ENCODE results near the gene KCNG2. TPM values are rescaled to one million over a fixed set of nuclear protein-coding genes. Genes with fewer than 3 reads are reported as not detected.

KCNG2 gene
- total and polyA plus RNA-seq, 2 of the 13 experiments (the other 11 are each of a cell fraction or from before 2014, with no cell fraction given), result not detected

DNA sequence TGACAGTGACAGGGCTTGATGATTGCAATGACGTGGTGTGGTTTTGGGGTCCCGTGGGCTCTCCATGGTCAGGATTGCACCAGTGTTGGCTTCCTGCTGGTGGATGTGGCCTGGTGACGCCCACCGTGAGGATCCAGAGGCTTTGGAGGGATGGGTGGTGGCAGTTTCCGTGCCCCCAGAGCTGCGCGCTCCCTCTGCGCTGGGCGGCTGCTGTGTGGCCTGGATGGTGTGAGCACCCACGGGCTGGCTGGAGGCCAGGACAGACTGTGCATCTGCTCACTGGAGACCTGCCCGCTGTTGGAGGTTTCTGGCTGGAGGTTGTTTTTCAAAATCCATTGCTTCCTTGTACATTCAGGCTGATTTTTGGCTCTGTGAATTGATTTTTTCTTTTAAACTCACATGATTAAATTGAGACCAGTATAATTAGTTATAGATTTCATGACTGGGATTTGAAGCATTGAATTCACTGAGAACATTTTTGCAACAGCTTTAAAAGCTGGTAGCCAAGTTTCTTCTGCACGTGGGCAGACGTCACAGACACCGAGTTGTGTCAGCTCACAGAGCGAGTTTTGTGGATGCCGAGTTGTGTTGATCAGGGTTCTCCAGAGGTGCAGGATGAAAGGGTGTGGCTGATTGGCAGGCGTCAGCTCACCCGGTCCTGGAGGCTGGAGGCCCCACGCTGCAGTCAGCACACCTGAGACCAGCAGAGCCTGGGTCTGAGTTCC lies 72.7 kb downstream of the KCNG2 start:
- ChIA-PET POLR2A (no interaction called here), CTCF (ENCODE audit: low intra/inter-chr PET ratio, low total read pairs) (no interaction called here)
- H4K20me1 ChIP-seq (ENCODE audit: insufficient read depth, low read length), result no peaks in the 10 kb centered on the region
- H3K36me3 ChIP-seq (replicated peaks in 1 of 2; ENCODE audit: control insufficient read depth in 1 of 2, insufficient read depth in 2 of 2, low read length in 2 of 2), result no peaks in the 10 kb centered on the region
- no peak for DNase-seq (ENCODE audit: low spot score)
- no TSS peak for BruUV-seq (replicated peaks)
- no peak overlapping the region for H3K27ac ChIP-seq (ENCODE audit: extremely low read length, insufficient read depth, low read length)
- WGBS (ENCODE audit: low lambda C conversion rate), result 24% methylated on average over 11 of the region's 19 CpGs
- no peak for FAIRE-seq
- no peak overlapping the region for H3K4me3 ChIP-seq (replicated peaks in 1 of 3; ENCODE audit: insufficient read depth in 1 of 3, low read depth in 2 of 3, low read length in 3 of 3)
- H3K4me1 ChIP-seq (ENCODE audit: insufficient read depth, low read length), result peaks cover 8% of the 10 kb centered on the region
- H3K9me3 ChIP-seq (ENCODE audit: low read length), result no peaks in the 10 kb centered on the region
- H3K4me2 ChIP-seq (ENCODE audit: low read depth, low read length), result no peak overlapping the region
- no peak for ATAC-seq
- TF ChIP-seq HCFC1 (IDR thresholded peaks at IDR 0.05; ENCODE audit: low read depth, low read length), result no peak
- 0 out of 2 replicates have a peak, but pooled peaks have one; percentile 20 for TF ChIP-seq CREB1 (IDR thresholded peaks at IDR 0.05)
- TF ChIP-seq CREB1 (CRISPR knock-in tag; IDR thresholded peaks at IDR 0.05), result no peak
- in situ Hi-C loops (cut with HindIII; ENCODE audit: extremely low pct_ligation_motif_present, low pct_unique_long_range_greater_than_20kb), result no loop called here
- H3K79me2 ChIP-seq (ENCODE audit: insufficient read depth, low read length), result no peaks in the 10 kb centered on the region
- H3K9ac ChIP-seq (ENCODE audit: insufficient read depth, low read depth, low read length), result no peak overlapping the region
- intact Hi-C loops (cut with micrococcal nuclease; ENCODE audit: unreplicated experiment), result no loop called here
- H2AFZ ChIP-seq (ENCODE audit: low read length), result no peak overlapping the region
- H3K27me3 ChIP-seq (ENCODE audit: control insufficient read depth in 1 of 2, insufficient read depth in 2 of 2, low read length in 2 of 2), result peaks cover 13 to 77% of the 10 kb centered on the region in 2 experiments

GRCh38 chr18:79871026-79871390 lies 73.3 kb downstream of the KCNG2 start:
- Histone ChIP-seq H4K20me1 (ENCODE audit: insufficient read depth, low read length) (no peaks in the 10 kb centered on the region), H3K79me2 (ENCODE audit: insufficient read depth, low read length) (no peaks in the 10 kb centered on the region), H3K9me3 (ENCODE audit: low read length) (no peaks in the 10 kb centered on the region), H3K27me3 (ENCODE audit: control insufficient read depth in 1 of 2, insufficient read depth in 2 of 2, low read length in 2 of 2) (peaks cover 16 to 79% of the 10 kb centered on the region in 2 experiments), H3K4me2 (ENCODE audit: low read depth, low read length) (no peak overlapping the region), H3K36me3 (replicated peaks in 1 of 2; ENCODE audit: control insufficient read depth in 1 of 2, insufficient read depth in 2 of 2, low read length in 2 of 2) (no peaks in the 10 kb centered on the region), H3K4me1 (ENCODE audit: insufficient read depth, low read length) (peaks cover 8% of the 10 kb centered on the region), H3K4me3 (replicated peaks in 1 of 3; ENCODE audit: insufficient read depth in 1 of 3, low read depth in 2 of 3, low read length in 3 of 3) (no peak overlapping the region), H3K27ac (ENCODE audit: extremely low read length, insufficient read depth, low read length) (no peak overlapping the region), H2AFZ (ENCODE audit: low read length) (no peak overlapping the region), H3K9ac (ENCODE audit: insufficient read depth, low read depth, low read length) (no peak overlapping the region)
- intact Hi-C loops (cut with micrococcal nuclease; ENCODE audit: unreplicated experiment) (no loop called here), in situ Hi-C loops (cut with HindIII; ENCODE audit: extremely low pct_ligation_motif_present, low pct_unique_long_range_greater_than_20kb) (no loop called here)
- ChIA-PET CTCF (ENCODE audit: low intra/inter-chr PET ratio, low total read pairs) (no interaction called here), POLR2A (no interaction called here)
- FAIRE-seq (no peak), DNase-seq (ENCODE audit: low spot score) (no peak), ATAC-seq (no peak)
- BruUV-seq (replicated peaks), result no TSS peak
- WGBS (ENCODE audit: low lambda C conversion rate), result 65% methylated on average over 6 of the region's 17 CpGs
- TF ChIP-seq PCBP1 (IDR thresholded peaks at IDR 0.05; ENCODE audit: borderline replicate concordance, low read depth, low read length), result no peak
- TF ChIP-seq CREM (IDR thresholded peaks at IDR 0.05), result no peak
- no peak for TF ChIP-seq CREM (CRISPR knock-in tag; IDR thresholded peaks at IDR 0.05)
- no peak for TF ChIP-seq KAT8 (CRISPR knock-in tag; IDR thresholded peaks at IDR 0.05)
- TF ChIP-seq SNRNP70 (IDR thresholded peaks at IDR 0.05; ENCODE audit: low read depth, low read length), result no peak
- TF ChIP-seq ZMYM3 (CRISPR knock-in tag; IDR thresholded peaks at IDR 0.05), result no peak
- TF ChIP-seq, protein P1, sequence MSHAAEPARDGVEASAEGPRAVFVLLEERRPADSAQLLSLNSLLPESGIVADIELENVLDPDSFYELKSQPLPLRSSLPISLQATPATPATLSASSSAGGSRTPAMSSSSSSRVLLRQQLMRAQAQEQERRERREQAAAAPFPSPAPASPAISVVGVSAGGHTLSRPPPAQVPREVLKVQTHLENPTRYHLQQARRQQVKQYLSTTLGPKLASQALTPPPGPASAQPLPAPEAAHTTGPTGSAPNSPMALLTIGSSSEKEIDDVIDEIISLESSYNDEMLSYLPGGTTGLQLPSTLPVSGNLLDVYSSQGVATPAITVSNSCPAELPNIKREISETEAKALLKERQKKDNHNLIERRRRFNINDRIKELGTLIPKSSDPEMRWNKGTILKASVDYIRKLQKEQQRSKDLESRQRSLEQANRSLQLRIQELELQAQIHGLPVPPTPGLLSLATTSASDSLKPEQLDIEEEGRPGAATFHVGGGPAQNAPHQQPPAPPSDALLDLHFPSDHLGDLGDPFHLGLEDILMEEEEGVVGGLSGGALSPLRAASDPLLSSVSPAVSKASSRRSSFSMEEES (CRISPR knock-in tag; IDR thresholded peaks at IDR 0.05), result no peak
- TF ChIP-seq MED1 (CRISPR knock-in tag; IDR thresholded peaks at IDR 0.05), result no peak
- TF ChIP-seq ZNF280B (CRISPR knock-in tag; IDR thresholded peaks at IDR 0.05; ENCODE audit: borderline replicate concordance), result no peak
- TF ChIP-seq DBP (CRISPR knock-in tag; IDR thresholded peaks at IDR 0.05; ENCODE audit: not compliant biosample characterization), result no peak
- no peak for TF ChIP-seq BCL3 (CRISPR knock-in tag; IDR thresholded peaks at IDR 0.05)

Measured in HepG2 (cell line).